HCT116 (cell line): ENCODE measurements around the gene PRKN.

Experiments used
- CTCF ChIP-seq, 3 experiments: fragments of 200-600 bp in 1 of 3; sonication (generic) in 1 of 3; IDR thresholded peaks in 2 of 3; conservative IDR thresholded peaks in 1 of 3; 2 replicates each; pipeline ENCODE4 v1.5.1; 2012 to 2017; ENCODE audit warnings: low read depth in 2 of 3, low read length in 2 of 3, antibody characterized with exemption in 1 of 3, borderline replicate concordance in 1 of 3, control low read depth in 1 of 3, mild to moderate bottlenecking in 1 of 3, mixed read lengths in 1 of 3, mixed run types in 1 of 3, moderate library complexity in 1 of 3; ENCODE audit not compliant: insufficient read depth in 1 of 3
- EZH2 ChIP-seq: fragments of 200-600 bp; sonication (generic); IDR thresholded peaks from 2 replicates; pipeline ENCODE4 v1.6.1; 2017; ENCODE audit warnings: antibody characterized with exemption, mixed run types
- EZH2phosphoT487 ChIP-seq: fragments of 200-600 bp; IDR thresholded peaks from 2 replicates; pipeline ENCODE4 v1.6.1; 2018; ENCODE audit warnings: antibody characterized with exemption, borderline replicate concordance

GRCh38 chr6:161835500-161836215 lies 891.9 kb downstream of the PRKN start:
- TF ChIP-seq EZH2phosphoT487: no peak
- no peak for TF ChIP-seq EZH2
- TF ChIP-seq CTCF (IDR thresholded peaks at IDR 0.05 in 2 of 3, conservative IDR thresholded peaks at IDR 0.05 in 1 of 3; ENCODE audit: borderline replicate concordance in 1 of 3, insufficient read depth in 1 of 3, low read depth in 2 of 3, low read length in 2 of 3): no peak
